Measurements from ENCODE around the gene SLC19A1. TPM values are rescaled to one million over a fixed set of nuclear protein-coding genes. Genes with fewer than 3 reads are reported as not detected.

SLC19A1 gene
- polyA plus RNA-seq, 1 experiment, result 8.1 TPM

DNA sequence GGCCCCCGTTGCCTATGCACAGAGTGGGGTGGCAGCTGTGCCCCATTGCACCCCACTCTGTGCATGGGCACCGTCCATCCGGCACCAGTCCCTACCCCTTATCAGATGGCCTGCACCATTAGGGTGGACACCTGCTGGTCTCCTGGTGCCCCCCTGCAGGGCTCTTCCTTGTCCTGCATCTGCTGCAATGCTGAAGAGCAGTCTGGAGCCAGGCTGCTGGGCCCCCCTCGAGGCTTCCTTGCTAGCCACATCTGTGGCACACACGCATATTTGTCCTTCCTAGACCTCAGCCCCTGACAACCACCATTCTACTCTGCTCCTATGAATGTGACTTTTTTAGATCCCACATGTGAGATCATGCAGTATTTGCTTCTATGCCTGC lies 80.9 kb downstream of the SLC19A1 start:
- TF ChIP-seq, protein P1, sequence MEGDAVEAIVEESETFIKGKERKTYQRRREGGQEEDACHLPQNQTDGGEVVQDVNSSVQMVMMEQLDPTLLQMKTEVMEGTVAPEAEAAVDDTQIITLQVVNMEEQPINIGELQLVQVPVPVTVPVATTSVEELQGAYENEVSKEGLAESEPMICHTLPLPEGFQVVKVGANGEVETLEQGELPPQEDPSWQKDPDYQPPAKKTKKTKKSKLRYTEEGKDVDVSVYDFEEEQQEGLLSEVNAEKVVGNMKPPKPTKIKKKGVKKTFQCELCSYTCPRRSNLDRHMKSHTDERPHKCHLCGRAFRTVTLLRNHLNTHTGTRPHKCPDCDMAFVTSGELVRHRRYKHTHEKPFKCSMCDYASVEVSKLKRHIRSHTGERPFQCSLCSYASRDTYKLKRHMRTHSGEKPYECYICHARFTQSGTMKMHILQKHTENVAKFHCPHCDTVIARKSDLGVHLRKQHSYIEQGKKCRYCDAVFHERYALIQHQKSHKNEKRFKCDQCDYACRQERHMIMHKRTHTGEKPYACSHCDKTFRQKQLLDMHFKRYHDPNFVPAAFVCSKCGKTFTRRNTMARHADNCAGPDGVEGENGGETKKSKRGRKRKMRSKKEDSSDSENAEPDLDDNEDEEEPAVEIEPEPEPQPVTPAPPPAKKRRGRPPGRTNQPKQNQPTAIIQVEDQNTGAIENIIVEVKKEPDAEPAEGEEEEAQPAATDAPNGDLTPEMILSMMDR (IDR thresholded peaks at IDR 0.05; ENCODE audit: insufficient read depth, low read depth, low read length), result no peak

DNA sequence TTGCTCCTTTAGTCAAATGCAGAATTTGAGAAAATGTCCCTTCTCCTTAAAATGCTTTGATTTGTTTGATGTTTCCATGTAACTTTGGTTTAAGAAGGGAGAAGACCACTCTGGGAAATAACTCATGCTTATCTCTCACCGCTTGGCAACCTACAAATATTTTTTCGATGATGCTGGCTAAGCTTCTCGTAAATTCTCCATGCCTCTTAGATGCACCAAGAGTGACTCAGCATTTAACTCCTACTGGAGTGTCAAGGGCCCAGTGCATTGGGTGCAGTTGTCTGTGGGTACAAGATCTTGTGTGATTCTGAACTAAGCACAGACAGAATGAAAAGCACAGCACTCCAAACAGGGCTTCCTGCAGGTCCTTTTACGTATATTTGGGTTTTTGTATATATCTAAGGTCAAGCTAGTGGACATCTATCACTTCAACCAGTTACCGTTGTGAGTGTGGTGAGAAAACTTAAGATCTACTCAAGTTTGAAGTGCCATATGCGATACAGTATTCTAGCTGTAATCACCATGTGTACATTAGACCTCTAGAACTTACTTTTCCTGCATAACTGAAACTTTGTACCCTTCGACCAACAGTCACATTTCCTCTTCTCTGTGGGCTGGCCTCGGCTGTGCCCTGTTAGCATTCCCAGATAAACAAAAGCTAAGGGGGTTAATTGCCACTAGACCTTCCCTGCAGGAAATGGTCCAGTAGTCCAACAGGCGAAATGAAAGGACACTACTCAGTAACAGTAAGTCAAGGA lies 81.5 kb downstream of the SLC19A1 start:
- TF ChIP-seq, protein P1 (IDR thresholded peaks at IDR 0.05; ENCODE audit: insufficient read depth, low read depth, low read length), result no peak
- POLR2A ChIA-PET, result no interaction called here

More for the DNA sequence above, 80.9 kb downstream of the SLC19A1 start:
- no peaks in the 10 kb centered on the region for H3K27me3 ChIP-seq (ENCODE audit: control insufficient read depth, insufficient read depth, low read length)
- DNase-seq (ENCODE audit: low read depth), result no peak
- H3K36me3 ChIP-seq (ENCODE audit: control insufficient read depth, insufficient read depth, low read length), result no peaks in the 10 kb centered on the region
- ChIA-PET POLR2A (no interaction called here), CTCF (interaction anchor here (1.0 to 2.1 kb wide), 3 partner anchors 9 to 359 kb away, joined by 3 to 7 read pairs (median 3); no protein-coding TSS in a partner anchor)
- no peak overlapping the region for H3K4me3 ChIP-seq (ENCODE audit: low read depth, low read length)

DNA sequence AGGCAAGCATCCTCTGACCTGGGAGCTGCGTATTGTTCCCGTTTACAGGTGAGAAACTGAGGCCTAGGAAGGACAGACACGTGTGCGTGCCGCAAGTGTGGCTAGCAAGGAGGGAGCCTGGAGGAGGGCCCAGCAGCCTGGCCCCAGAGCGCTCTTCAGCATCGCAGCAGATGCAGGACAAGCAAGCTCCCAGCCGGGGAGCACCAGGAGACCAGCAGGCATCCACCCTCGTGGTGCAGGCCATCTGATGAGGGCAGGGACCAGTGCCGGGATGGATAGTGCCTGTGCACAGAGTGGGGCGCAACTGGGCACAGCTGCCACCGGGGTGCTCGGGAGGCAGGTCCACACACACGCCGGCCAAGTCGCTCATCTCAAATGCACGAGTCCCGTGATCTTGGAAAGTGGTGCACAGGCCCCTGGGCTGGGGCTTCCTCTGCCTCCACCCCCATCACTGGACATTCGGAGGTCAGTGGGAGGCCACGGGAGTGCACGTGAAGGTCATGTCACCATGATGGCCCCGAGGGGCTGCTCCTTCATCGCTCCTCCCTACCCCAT lies 82.2 kb downstream of the SLC19A1 start:
- no peak overlapping the region for H3K4me3 ChIP-seq (ENCODE audit: low read depth, low read length)
- no peaks in the 10 kb centered on the region; the same call in 1 of the 2 replicates for H3K36me3 ChIP-seq (ENCODE audit: control insufficient read depth, insufficient read depth, low read length)
- H3K27me3 ChIP-seq (ENCODE audit: control insufficient read depth, insufficient read depth, low read length), result no peaks in the 10 kb centered on the region
- TF ChIP-seq, protein P1 (IDR thresholded peaks at IDR 0.05; ENCODE audit: insufficient read depth, low read depth, low read length), result no peak
- POLR2A ChIA-PET, result no interaction called here
- CTCF ChIA-PET, result interaction anchor here (1.2 kb wide), 1 partner anchor 10 kb away, joined by 3 read pairs; no protein-coding TSS in a partner anchor
- DNase-seq (ENCODE audit: low read depth), result no peak

More for the DNA sequence above, 81.5 kb downstream of the SLC19A1 start:
- H3K4me3 ChIP-seq (ENCODE audit: low read depth, low read length), result no peak overlapping the region
- DNase-seq (ENCODE audit: low read depth), result peak; percentile 72
- no peaks in the 10 kb centered on the region; the same call in 1 of the 2 replicates for H3K36me3 ChIP-seq (ENCODE audit: control insufficient read depth, insufficient read depth, low read length)
- CTCF ChIA-PET, result interaction anchor here (1.0 to 2.1 kb wide), 3 partner anchors 9 to 360 kb away, joined by 3 to 7 read pairs (median 3); no protein-coding TSS in a partner anchor
- H3K27me3 ChIP-seq (ENCODE audit: control insufficient read depth, insufficient read depth, low read length), result no peaks in the 10 kb centered on the region

DNA sequence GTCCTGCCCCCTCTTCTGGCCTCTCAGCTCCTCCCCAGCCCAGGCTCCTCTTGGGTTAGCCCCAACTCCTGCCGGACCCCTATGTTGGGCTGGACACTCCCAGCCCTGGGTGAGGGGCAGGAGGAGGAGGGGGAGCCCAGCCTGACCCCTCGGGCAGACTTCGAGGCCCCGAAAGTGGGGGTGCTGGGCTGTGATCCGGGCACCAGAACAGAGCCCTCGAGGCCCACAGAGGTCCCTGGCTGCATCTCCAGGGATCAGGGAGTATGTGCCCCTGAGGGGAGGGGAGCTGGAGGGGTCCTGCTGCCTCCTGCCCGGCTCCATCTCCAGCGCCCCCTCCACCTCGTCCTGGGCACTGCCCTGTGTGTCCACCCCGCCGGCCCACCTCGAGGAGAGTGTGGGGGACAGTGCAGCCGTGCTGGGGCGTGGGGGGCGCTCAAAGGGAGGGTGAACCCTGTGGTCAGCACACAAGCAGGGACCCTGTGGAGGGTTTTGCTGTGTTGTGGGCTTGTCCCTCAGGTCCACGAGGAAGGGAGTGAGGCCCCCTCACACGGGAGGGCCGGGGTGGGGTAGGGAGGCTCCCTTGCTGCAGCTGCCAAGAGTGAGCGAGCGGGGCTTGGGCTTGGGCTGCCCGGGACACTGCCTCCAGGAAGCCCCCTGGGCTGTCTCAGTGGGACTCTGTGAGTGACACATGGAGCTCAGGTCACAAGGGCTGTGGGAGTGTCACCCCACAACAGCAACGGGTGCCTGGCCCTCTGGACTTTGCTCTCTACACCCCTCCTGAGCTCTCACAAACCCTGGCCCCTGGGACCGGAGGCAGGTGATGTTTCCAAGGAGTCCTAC lies 82.8 kb downstream of the SLC19A1 start:
- H3K36me3 ChIP-seq (ENCODE audit: control insufficient read depth, insufficient read depth, low read length), result no peaks in the 10 kb centered on the region; the same call in 1 of the 2 replicates
- no peaks in the 10 kb centered on the region for H3K27me3 ChIP-seq (ENCODE audit: control insufficient read depth, insufficient read depth, low read length)
- TF ChIP-seq, protein P1 (IDR thresholded peaks at IDR 0.05; ENCODE audit: insufficient read depth, low read depth, low read length), result no peak
- no peak overlapping the region for H3K4me3 ChIP-seq (ENCODE audit: low read depth, low read length)
- DNase-seq (ENCODE audit: low read depth), result no peak
- ChIA-PET CTCF (interaction anchor here (0.8 to 1.0 kb wide), 3 partner anchors 20 to 318 kb away, joined by 3 read pairs; no protein-coding TSS in a partner anchor), POLR2A (no interaction called here)

All from BJ (cell line).